K562 (cell line): ENCODE data around the gene YARS1. TPM values are rescaled to one million over a fixed set of nuclear protein-coding genes. Genes with fewer than 3 reads are reported as not detected.

Source experiments
- CBX3 ChIP-seq, 2 experiments: IDR thresholded peaks; 1 replicate in 1 of 2; 2 replicates in 1 of 2; pipeline ENCODE4 v1.6.1; 2012; ENCODE audit warnings: inconsistent platforms in 2 of 2, low read length in 2 of 2, borderline replicate concordance in 1 of 2, control low read depth in 1 of 2
- POLR2G ChIP-seq: fragments of 200-400 bp; formaldehyde crosslinking; IDR thresholded peaks from 2 replicates; pipeline ENCODE4 v1.6.1; 2017; ENCODE audit warnings: low read depth, mild to moderate bottlenecking, antibody characterized with exemption, low read length, moderate library complexity
- TBP ChIP-seq: optimal IDR thresholded peaks from 2 replicates; pipeline ENCODE3; 2011; ENCODE audit warnings: low read depth, low read length, improper control_type of control experiment
- ZNF121 ChIP-seq: sonication (generic); formaldehyde crosslinking; conservative IDR thresholded peaks from 2 replicates; pipeline ENCODE4 v1.8.0; 2022; ENCODE audit warnings: missing genetic modification reagents
- ZNF696 ChIP-seq: fragments of 250-450 bp; sonication (Bioruptor Pico); conservative IDR thresholded peaks from 2 replicates; pipeline ENCODE4 v1.4.0; 2020; ENCODE audit warnings: mild to moderate bottlenecking, moderate library complexity
- ZNF717 ChIP-seq: fragments of 250-450 bp; sonication (Bioruptor Pico); IDR thresholded peaks from 2 replicates; pipeline ENCODE4 v1.5.0; 2021
- polyA plus RNA-seq, 8 experiments: library from polyadenylated mRNA; depleted of rRNA in 4 of 8; stranded (reverse) in 5 of 8; unstranded in 3 of 8; fragments of >200 nt; fragmentation: Nextera tagmentation in 2 of 8; fragmentation: Illumina TruSeq in 1 of 8; extraction: Ambion mirVana in 2 of 8; extraction: Trizol in 1 of 8; gene quantifications; 2 replicates each; pipeline versions ENCODE4 v1.2.1 to v1.2.3, GENCODE V29; 2011 to 2014; ENCODE audit warnings: inconsistent platforms in 1 of 8, missing spikeins in 1 of 8
- total RNA-seq, 7 experiments: library from RNA; depleted of rRNA in 6 of 7; stranded (reverse); fragments of >200 nt in 6 of 7; fragmentation: Illumina TruSeq in 2 of 7; extraction: Trizol in 2 of 7; gene quantifications; 2 replicates each; pipeline versions ENCODE4 v1.2.1 to v1.2.3, GENCODE V29; 2011 to 2021; ENCODE audit warnings: low replicate concordance in 1 of 7
- TF ChIP-seq, protein P1 (sequence below): fragments of 450-650 bp; IDR thresholded peaks from 2 replicates; pipeline ENCODE4 v1.6.1; 2016; ENCODE audit warnings: mild to moderate bottlenecking, moderate library complexity

Gene YARS1
- total and polyA plus RNA-seq, 9 of the 15 experiments (the other 6 are each of a cell fraction or from before 2014, with no cell fraction given) = 66.2 to 336 (median 201) TPM

- TF ChIP-seq, protein P1, sequence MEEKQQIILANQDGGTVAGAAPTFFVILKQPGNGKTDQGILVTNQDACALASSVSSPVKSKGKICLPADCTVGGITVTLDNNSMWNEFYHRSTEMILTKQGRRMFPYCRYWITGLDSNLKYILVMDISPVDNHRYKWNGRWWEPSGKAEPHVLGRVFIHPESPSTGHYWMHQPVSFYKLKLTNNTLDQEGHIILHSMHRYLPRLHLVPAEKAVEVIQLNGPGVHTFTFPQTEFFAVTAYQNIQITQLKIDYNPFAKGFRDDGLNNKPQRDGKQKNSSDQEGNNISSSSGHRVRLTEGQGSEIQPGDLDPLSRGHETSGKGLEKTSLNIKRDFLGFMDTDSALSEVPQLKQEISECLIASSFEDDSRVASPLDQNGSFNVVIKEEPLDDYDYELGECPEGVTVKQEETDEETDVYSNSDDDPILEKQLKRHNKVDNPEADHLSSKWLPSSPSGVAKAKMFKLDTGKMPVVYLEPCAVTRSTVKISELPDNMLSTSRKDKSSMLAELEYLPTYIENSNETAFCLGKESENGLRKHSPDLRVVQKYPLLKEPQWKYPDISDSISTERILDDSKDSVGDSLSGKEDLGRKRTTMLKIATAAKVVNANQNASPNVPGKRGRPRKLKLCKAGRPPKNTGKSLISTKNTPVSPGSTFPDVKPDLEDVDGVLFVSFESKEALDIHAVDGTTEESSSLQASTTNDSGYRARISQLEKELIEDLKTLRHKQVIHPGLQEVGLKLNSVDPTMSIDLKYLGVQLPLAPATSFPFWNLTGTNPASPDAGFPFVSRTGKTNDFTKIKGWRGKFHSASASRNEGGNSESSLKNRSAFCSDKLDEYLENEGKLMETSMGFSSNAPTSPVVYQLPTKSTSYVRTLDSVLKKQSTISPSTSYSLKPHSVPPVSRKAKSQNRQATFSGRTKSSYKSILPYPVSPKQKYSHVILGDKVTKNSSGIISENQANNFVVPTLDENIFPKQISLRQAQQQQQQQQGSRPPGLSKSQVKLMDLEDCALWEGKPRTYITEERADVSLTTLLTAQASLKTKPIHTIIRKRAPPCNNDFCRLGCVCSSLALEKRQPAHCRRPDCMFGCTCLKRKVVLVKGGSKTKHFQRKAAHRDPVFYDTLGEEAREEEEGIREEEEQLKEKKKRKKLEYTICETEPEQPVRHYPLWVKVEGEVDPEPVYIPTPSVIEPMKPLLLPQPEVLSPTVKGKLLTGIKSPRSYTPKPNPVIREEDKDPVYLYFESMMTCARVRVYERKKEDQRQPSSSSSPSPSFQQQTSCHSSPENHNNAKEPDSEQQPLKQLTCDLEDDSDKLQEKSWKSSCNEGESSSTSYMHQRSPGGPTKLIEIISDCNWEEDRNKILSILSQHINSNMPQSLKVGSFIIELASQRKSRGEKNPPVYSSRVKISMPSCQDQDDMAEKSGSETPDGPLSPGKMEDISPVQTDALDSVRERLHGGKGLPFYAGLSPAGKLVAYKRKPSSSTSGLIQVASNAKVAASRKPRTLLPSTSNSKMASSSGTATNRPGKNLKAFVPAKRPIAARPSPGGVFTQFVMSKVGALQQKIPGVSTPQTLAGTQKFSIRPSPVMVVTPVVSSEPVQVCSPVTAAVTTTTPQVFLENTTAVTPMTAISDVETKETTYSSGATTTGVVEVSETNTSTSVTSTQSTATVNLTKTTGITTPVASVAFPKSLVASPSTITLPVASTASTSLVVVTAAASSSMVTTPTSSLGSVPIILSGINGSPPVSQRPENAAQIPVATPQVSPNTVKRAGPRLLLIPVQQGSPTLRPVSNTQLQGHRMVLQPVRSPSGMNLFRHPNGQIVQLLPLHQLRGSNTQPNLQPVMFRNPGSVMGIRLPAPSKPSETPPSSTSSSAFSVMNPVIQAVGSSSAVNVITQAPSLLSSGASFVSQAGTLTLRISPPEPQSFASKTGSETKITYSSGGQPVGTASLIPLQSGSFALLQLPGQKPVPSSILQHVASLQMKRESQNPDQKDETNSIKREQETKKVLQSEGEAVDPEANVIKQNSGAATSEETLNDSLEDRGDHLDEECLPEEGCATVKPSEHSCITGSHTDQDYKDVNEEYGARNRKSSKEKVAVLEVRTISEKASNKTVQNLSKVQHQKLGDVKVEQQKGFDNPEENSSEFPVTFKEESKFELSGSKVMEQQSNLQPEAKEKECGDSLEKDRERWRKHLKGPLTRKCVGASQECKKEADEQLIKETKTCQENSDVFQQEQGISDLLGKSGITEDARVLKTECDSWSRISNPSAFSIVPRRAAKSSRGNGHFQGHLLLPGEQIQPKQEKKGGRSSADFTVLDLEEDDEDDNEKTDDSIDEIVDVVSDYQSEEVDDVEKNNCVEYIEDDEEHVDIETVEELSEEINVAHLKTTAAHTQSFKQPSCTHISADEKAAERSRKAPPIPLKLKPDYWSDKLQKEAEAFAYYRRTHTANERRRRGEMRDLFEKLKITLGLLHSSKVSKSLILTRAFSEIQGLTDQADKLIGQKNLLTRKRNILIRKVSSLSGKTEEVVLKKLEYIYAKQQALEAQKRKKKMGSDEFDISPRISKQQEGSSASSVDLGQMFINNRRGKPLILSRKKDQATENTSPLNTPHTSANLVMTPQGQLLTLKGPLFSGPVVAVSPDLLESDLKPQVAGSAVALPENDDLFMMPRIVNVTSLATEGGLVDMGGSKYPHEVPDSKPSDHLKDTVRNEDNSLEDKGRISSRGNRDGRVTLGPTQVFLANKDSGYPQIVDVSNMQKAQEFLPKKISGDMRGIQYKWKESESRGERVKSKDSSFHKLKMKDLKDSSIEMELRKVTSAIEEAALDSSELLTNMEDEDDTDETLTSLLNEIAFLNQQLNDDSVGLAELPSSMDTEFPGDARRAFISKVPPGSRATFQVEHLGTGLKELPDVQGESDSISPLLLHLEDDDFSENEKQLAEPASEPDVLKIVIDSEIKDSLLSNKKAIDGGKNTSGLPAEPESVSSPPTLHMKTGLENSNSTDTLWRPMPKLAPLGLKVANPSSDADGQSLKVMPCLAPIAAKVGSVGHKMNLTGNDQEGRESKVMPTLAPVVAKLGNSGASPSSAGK = 0 out of 2 replicates have a peak, but pooled peaks have one; percentile 10
- TF ChIP-seq TBP (peak; percentile 44), POLR2G (no peak), ZNF121 (no peak), CBX3 (IDR thresholded peaks at IDR 0.05; ENCODE audit: borderline replicate concordance in 1 of 2, low read length in 2 of 2) (no peak), ZNF717 (0 out of 2 replicates have a peak, but pooled peaks have one; percentile 35), ZNF696 (CRISPR knock-in tag) (no peak)
Observed at GRCh38 chr1:32818804-32819541, 1.8 kb upstream of the YARS1 start (continued).
